ENCODE measurements around the gene KIF27. TPM values are rescaled to one million over a fixed set of nuclear protein-coding genes. Genes with fewer than 3 reads are reported as not detected.

The KIF27 gene
- total and polyA plus RNA-seq, 10 of the 15 experiments (the other 5 are each of a cell fraction or from before 2014, with no cell fraction given): 0.64 to 3.3 (median 1.3) TPM

DNA sequence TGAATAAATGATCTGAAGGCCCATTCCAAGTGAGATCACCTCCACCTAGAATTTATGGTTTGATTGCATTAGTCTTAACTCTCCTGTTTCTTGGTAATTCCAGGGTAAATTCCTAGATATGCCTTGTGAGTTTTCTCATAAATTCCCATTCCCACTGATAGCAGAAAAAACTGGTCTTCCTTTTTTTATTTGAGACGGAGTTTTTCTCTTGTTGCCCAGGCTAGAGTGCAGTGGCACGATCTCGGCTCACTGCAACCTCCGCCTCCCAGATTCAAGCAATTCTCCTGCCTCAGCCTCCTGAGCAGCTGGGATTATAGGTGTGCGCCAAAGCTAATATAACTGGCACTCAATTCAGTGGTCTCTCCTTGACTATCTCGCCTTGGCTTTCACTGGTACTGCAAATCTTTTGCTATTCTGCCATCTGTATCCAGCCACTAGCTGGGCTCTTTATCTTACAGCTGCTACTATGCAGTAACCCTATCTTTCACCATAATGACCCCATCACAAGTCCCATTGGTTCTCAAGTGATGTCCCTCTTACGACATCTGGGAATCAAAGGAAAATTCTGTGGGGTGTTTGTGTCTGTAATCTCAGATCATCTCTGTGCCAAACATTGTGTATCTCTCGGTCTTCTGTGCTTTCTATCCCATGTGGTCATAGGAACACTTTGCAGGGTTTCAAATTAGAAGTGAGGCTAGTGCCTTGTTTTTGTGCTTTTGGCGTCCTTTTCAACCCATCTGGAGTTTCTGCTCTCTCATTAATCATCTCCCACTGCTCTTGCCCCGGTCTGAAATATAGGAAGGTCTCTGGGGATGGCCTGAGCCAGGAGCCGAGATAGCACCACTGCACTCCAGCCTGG is 44.3 kb upstream of the KIF27 start:
- Histone ChIP-seq H3K4me3 (no peak overlapping the region), H3K36me3 (ENCODE audit: control insufficient read depth in 2 of 2, insufficient read depth in 2 of 2, low read length in 1 of 2) (peaks cover 0 to 19% of the 10 kb centered on the region in 2 experiments; a peak in 3 of 4 replicates), H3K4me1 (ENCODE audit: control insufficient read depth, insufficient read depth, low read length) (no peaks in the 10 kb centered on the region), H3K4me2 (ENCODE audit: control insufficient read depth, insufficient read depth) (no peak overlapping the region), H4K20me1 (ENCODE audit: control insufficient read depth, insufficient read depth) (no peaks in the 10 kb centered on the region; the same call in 1 of the 2 replicates), H3K27ac (ENCODE audit: control insufficient read depth, insufficient read depth) (no peak overlapping the region), H2AFZ (ENCODE audit: control insufficient read depth, low read depth, low read length) (no peak overlapping the region), H3K79me2 (ENCODE audit: control insufficient read depth, insufficient read depth, low read length) (no peaks in the 10 kb centered on the region), H3K27me3 (replicated peaks in 1 of 2; ENCODE audit: control insufficient read depth in 2 of 2, insufficient read depth in 2 of 2, low read length in 1 of 2) (no peaks in the 10 kb centered on the region), H3K9ac (ENCODE audit: control insufficient read depth, insufficient read depth, low read length) (no peak overlapping the region), H3K9me3 (replicated peaks; ENCODE audit: control insufficient read depth, insufficient read depth, low read length) (no peaks in the 10 kb centered on the region)
- ChIA-PET SMC1A (ENCODE audit: uncharacterized antibody, unreplicated experiment) (interaction anchor here (1.6 kb wide), 1 partner anchor 12 kb away, joined by 3 read pairs; no protein-coding TSS in a partner anchor), POLR2A (no interaction called here), CTCF (no interaction called here), RAD21 (ENCODE audit: unreplicated experiment) (interaction anchor here (0.6 kb wide), 1 partner anchor 295 kb away, joined by 3 read pairs; no protein-coding TSS in a partner anchor)
- FAIRE-seq: no peak
- BruUV-seq (replicated peaks): no TSS peak
- WGBS (ENCODE audit: insufficient coverage, insufficient replicate concordance, low lambda C conversion rate, missing lambda C conversion rate): 66% methylated on average over 11 of the region's 11 CpGs
- in situ Hi-C loops (cut with MboI): no loop called here
- no peak for DNase-seq (ENCODE audit: low read depth, low spot score)
- intact Hi-C loops (cut with micrococcal nuclease; ENCODE audit: unreplicated experiment): no loop called here
- ATAC-seq: peak; percentile 44
- TF ChIP-seq SMAD5 (IDR thresholded peaks at IDR 0.05; ENCODE audit: low read depth): peak; percentile 31
- TF ChIP-seq CREB1 (IDR thresholded peaks at IDR 0.05; ENCODE audit: low read depth): 0 out of 2 replicates have a peak, but pooled peaks have one; percentile 17
- TF ChIP-seq FOXM1 (IDR thresholded peaks at IDR 0.05; ENCODE audit: low read depth, low read length): peak; percentile 22; the same call in 1 of the 2 replicates
- peak; percentile 64 for TF ChIP-seq PML (IDR thresholded peaks at IDR 0.05; ENCODE audit: low read length)
- TF ChIP-seq, protein P1, sequence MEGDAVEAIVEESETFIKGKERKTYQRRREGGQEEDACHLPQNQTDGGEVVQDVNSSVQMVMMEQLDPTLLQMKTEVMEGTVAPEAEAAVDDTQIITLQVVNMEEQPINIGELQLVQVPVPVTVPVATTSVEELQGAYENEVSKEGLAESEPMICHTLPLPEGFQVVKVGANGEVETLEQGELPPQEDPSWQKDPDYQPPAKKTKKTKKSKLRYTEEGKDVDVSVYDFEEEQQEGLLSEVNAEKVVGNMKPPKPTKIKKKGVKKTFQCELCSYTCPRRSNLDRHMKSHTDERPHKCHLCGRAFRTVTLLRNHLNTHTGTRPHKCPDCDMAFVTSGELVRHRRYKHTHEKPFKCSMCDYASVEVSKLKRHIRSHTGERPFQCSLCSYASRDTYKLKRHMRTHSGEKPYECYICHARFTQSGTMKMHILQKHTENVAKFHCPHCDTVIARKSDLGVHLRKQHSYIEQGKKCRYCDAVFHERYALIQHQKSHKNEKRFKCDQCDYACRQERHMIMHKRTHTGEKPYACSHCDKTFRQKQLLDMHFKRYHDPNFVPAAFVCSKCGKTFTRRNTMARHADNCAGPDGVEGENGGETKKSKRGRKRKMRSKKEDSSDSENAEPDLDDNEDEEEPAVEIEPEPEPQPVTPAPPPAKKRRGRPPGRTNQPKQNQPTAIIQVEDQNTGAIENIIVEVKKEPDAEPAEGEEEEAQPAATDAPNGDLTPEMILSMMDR (IDR thresholded peaks at IDR 0.05 in 2 of 3, conservative IDR thresholded peaks at IDR 0.05 in 1 of 3; ENCODE audit: control insufficient read depth in 2 of 3, extremely low read depth in 1 of 3, insufficient read depth in 1 of 3, low read depth in 3 of 3, low read length in 3 of 3): no peak
- no peak for TF ChIP-seq WRNIP1 (IDR thresholded peaks at IDR 0.05; ENCODE audit: borderline replicate concordance, low read depth, low read length)
- TF ChIP-seq POLR2AphosphoS2 (IDR thresholded peaks at IDR 0.05; ENCODE audit: low read depth, low read length): no peak
- no peak for TF ChIP-seq BMI1 (IDR thresholded peaks at IDR 0.05; ENCODE audit: borderline replicate concordance)
- no peak for TF ChIP-seq SMC3 (IDR thresholded peaks at IDR 0.05; ENCODE audit: borderline replicate concordance, low read length)
- TF ChIP-seq, protein P2, sequence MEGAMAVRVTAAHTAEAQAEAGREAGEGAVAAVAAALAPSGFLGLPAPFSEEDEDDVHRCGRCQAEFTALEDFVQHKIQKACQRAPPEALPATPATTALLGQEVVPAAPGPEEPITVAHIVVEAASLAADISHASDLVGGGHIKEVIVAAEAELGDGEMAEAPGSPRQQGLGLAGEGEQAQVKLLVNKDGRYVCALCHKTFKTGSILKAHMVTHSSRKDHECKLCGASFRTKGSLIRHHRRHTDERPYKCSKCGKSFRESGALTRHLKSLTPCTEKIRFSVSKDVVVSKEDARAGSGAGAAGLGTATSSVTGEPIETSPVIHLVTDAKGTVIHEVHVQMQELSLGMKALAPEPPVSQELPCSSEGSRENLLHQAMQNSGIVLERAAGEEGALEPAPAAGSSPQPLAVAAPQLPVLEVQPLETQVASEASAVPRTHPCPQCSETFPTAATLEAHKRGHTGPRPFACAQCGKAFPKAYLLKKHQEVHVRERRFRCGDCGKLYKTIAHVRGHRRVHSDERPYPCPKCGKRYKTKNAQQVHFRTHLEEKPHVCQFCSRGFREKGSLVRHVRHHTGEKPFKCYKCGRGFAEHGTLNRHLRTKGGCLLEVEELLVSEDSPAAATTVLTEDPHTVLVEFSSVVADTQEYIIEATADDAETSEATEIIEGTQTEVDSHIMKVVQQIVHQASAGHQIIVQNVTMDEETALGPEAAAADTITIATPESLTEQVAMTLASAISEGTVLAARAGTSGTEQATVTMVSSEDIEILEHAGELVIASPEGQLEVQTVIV (IDR thresholded peaks at IDR 0.05; ENCODE audit: borderline replicate concordance, partially characterized antibody): no peak
- no peak for TF ChIP-seq ZNF24 (IDR thresholded peaks at IDR 0.05)
- TF ChIP-seq POLR2AphosphoS5 (IDR thresholded peaks at IDR 0.05; ENCODE audit: low read length): peak; percentile 77
- TF ChIP-seq ZNF207 (IDR thresholded peaks at IDR 0.05; ENCODE audit: borderline replicate concordance): no peak
- TF ChIP-seq BACH1 (IDR thresholded peaks at IDR 0.05; ENCODE audit: borderline replicate concordance): peak; percentile 50; the same call in 1 of the 2 replicates
- no peak for TF ChIP-seq SUPT20H (IDR thresholded peaks at IDR 0.05; ENCODE audit: borderline replicate concordance, control insufficient read depth, low read depth, low read length)
- no peak for TF ChIP-seq SMARCA5 (IDR thresholded peaks at IDR 0.05)
- no peak for TF ChIP-seq NBN (IDR thresholded peaks at IDR 0.05)
- TF ChIP-seq KDM1A (IDR thresholded peaks at IDR 0.05; ENCODE audit: borderline replicate concordance): no peak

All from GM12878 (cell line).